ENCODE data around the gene COLGALT1. TPM values are rescaled to one million over a fixed set of nuclear protein-coding genes. Genes with fewer than 3 reads are reported as not detected.

Gene COLGALT1
- total RNA-seq, 2 experiments from 2014 or later = 62.1 to 64.2 TPM

- no peak overlapping the region for H3K4me3 Mint-ChIP-seq
- H3K27me3 Mint-ChIP-seq = peaks cover 30% of the 10 kb centered on the region
- CTCF ChIA-PET = interaction anchor here (0.6 to 1.9 kb wide), 2 partner anchors 10 to 43 kb away, joined by 3 to 6 read pairs; no protein-coding TSS in a partner anchor
- H3K36me3 Mint-ChIP-seq (ENCODE audit: low read depth) = no peaks in the 10 kb centered on the region
- DNase-seq = no peak
- ATAC-seq = peak; percentile 39
- no peaks in the 10 kb centered on the region for H3K9me3 Mint-ChIP-seq
- intact Hi-C loops (cut with micrococcal nuclease) = no loop called here
- no peak overlapping the region for H3K27ac Mint-ChIP-seq
- H3K4me1 Mint-ChIP-seq (ENCODE audit: low read depth) = peaks cover 5% of the 10 kb centered on the region
- POLR2A ChIA-PET = interaction anchor here (1.0 kb wide), 2 partner anchors 10 to 105 kb away, joined by 3 to 4 read pairs; partner anchors contain the start of gene PGLS
- TF ChIP-seq CTCF (IDR thresholded peaks at IDR 0.05) = no peak
These were observed 60.6 kb downstream of the COLGALT1 start for GRCh38 chr19:17615889-17616685.

- H3K9me3 Mint-ChIP-seq = no peaks in the 10 kb centered on the region
- ATAC-seq = no peak
- CTCF ChIA-PET = interaction anchor here (1.1 kb wide), 1 partner anchor 10 kb away, joined by 3 read pairs; no protein-coding TSS in a partner anchor
- intact Hi-C loops (cut with micrococcal nuclease) = no loop called here
- POLR2A ChIA-PET = interaction anchor here (1.0 kb wide), 2 partner anchors 11 to 105 kb away, joined by 3 to 4 read pairs; partner anchors contain the start of gene PGLS
- peaks cover 5% of the 10 kb centered on the region for H3K4me1 Mint-ChIP-seq (ENCODE audit: low read depth)
- H3K4me3 Mint-ChIP-seq = no peak overlapping the region
- DNase-seq = no peak
- no peak overlapping the region for H3K27ac Mint-ChIP-seq
- H3K36me3 Mint-ChIP-seq (ENCODE audit: low read depth) = no peaks in the 10 kb centered on the region
- no peak for TF ChIP-seq CTCF (IDR thresholded peaks at IDR 0.05)
- peaks cover 30% of the 10 kb centered on the region for H3K27me3 Mint-ChIP-seq
These were observed 61.2 kb downstream of the COLGALT1 start for GRCh38 chr19:17616686-17616960.

GRCh38 chr19:17616961-17617806 is 61.7 kb downstream of the COLGALT1 start:
- CTCF ChIA-PET = interaction anchor here (1.1 to 1.8 kb wide), 2 partner anchors 10 to 11 kb away, joined by 3 to 9 read pairs; no protein-coding TSS in a partner anchor
- Mint-ChIP-seq H3K9me3 (peaks cover 3% of the 10 kb centered on the region), H3K27me3 (peaks cover 30% of the 10 kb centered on the region), H3K27ac (no peak overlapping the region), H3K4me3 (no peak overlapping the region), H3K4me1 (ENCODE audit: low read depth) (peaks cover 7% of the 10 kb centered on the region), H3K36me3 (ENCODE audit: low read depth) (no peaks in the 10 kb centered on the region)
- POLR2A ChIA-PET = interaction anchor here (1.0 kb wide), 1 partner anchor 11 kb away, joined by 4 read pairs; no protein-coding TSS in a partner anchor
- ATAC-seq (peak; percentile 30), DNase-seq (peak; percentile 52)
- TF ChIP-seq CTCF (IDR thresholded peaks at IDR 0.05) = no peak
- intact Hi-C loops (cut with micrococcal nuclease) = no loop called here

- peaks cover 3% of the 10 kb centered on the region for H3K9me3 Mint-ChIP-seq
- no peak overlapping the region for H3K27ac Mint-ChIP-seq
- CTCF ChIA-PET = interaction anchor here (1.1 to 1.8 kb wide), 2 partner anchors 11 to 12 kb away, joined by 3 to 9 read pairs; no protein-coding TSS in a partner anchor
- DNase-seq = no peak
- intact Hi-C loops (cut with micrococcal nuclease) = no loop called here
- no peak for ATAC-seq
- H3K36me3 Mint-ChIP-seq (ENCODE audit: low read depth) = no peaks in the 10 kb centered on the region
- POLR2A ChIA-PET = no interaction called here
- H3K27me3 Mint-ChIP-seq = peaks cover 30% of the 10 kb centered on the region
- peaks cover 13% of the 10 kb centered on the region for H3K4me1 Mint-ChIP-seq (ENCODE audit: low read depth)
- no peak for TF ChIP-seq CTCF (IDR thresholded peaks at IDR 0.05)
- H3K4me3 Mint-ChIP-seq = no peak overlapping the region
These were observed 62.4 kb downstream of the COLGALT1 start for GRCh38 chr19:17617807-17618192.

All from activated CD8-positive, alpha-beta T cell treated with anti-CD3 and anti-CD28 coated beads for 36 hours (primary cell).